ENCODE data around the gene DOK6. TPM values are rescaled to one million over a fixed set of nuclear protein-coding genes. Genes with fewer than 3 reads are reported as not detected.

Gene DOK6
- total and polyA plus RNA-seq, 10 of the 15 experiments (the other 5 are each of a cell fraction or from before 2014, with no cell fraction given) = 0.01 to 0.09 (median 0.04) TPM; not detected in 4

- TF ChIP-seq RELB (IDR thresholded peaks at IDR 0.05; ENCODE audit: low read depth) = no peak
- TF ChIP-seq CBFB (IDR thresholded peaks at IDR 0.05; ENCODE audit: low read depth) = no peak
- TF ChIP-seq TCF7 (IDR thresholded peaks at IDR 0.05; ENCODE audit: borderline replicate concordance) = no peak
- no peak for TF ChIP-seq IRF5 (IDR thresholded peaks at IDR 0.05; ENCODE audit: borderline replicate concordance)
- TF ChIP-seq SMAD5 (IDR thresholded peaks at IDR 0.05; ENCODE audit: low read depth) = no peak
- TF ChIP-seq ESRRA (IDR thresholded peaks at IDR 0.05; ENCODE audit: low read length) = no peak
- no peak for TF ChIP-seq SKIL (IDR thresholded peaks at IDR 0.05; ENCODE audit: low read depth, poor library complexity, severe bottlenecking)
- TF ChIP-seq ELK1 (IDR thresholded peaks at IDR 0.05; ENCODE audit: low read depth, low read length) = no peak
These were observed 404.3 kb downstream of the DOK6 start (continued) for GRCh38 chr18:69804776-69805501.
